Stimulated activated CD8-positive, alpha-beta memory T cell treated with anti-CD3 and anti-CD28 coated beads, Interleukin-12 subunit alpha, Interleukin-12 subunit beta, amount 100 ng/mL, for 24 hours (primary cell): ENCODE data around the gene ERCC2.
A peak's percentile ranks its signal among the peaks of the same experiment; 100 is the strongest.
"Not testable (repeated sequence)": the region's sequence is repeated elsewhere in the genome, so short reads cannot be mapped to it uniquely, and the experiment has no call there.

Experiments
- DNase-seq: peaks from one replicate; pipeline ENCODE4 v3.0.0-alpha.2; 2020; ENCODE audit errors: extremely low read depth

Gene ERCC2

GRCh38 chr19:45370410-45371204 lies at the start of gene ERCC2:
Gene ERCC2 (minus strand): TSS chr19:45370573. CDS start chr19:45370540, 33 bp downstream.
- DNase-seq = peak; percentile 97

GRCh38 chr19:45419895-45420294 lies 49.5 kb upstream of the ERCC2 start:
- DNase-seq = no peak

- DNase-seq = no peak
Measured at GRCh38 chr19:45419396-45419795, 49.0 kb upstream of the ERCC2 start.

GRCh38 chr19:45418802-45419201 lies 48.4 kb upstream of the ERCC2 start:
- DNase-seq = no peak

- DNase-seq = no peak
Measured at GRCh38 chr19:45417151-45417550, 46.8 kb upstream of the ERCC2 start.

- no peak for DNase-seq
Measured at GRCh38 chr19:45414468-45414867, 44.1 kb upstream of the ERCC2 start.

GRCh38 chr19:45413497-45413896 lies 43.1 kb upstream of the ERCC2 start:
- no peak for DNase-seq

GRCh38 chr19:45410330-45410729 lies 40.0 kb upstream of the ERCC2 start:
- not testable (repeated sequence) for DNase-seq

GRCh38 chr19:45409557-45409920 lies 39.2 kb upstream of the ERCC2 start:
- no peak for DNase-seq

- DNase-seq = no peak
Measured at GRCh38 chr19:45408830-45409556, 38.6 kb upstream of the ERCC2 start.

- no peak for DNase-seq
Measured at GRCh38 chr19:45408121-45408520, 37.7 kb upstream of the ERCC2 start.

- DNase-seq = not testable (repeated sequence)
Measured at GRCh38 chr19:45407585-45407984, 37.2 kb upstream of the ERCC2 start.

GRCh38 chr19:45407091-45407375 lies 36.7 kb upstream of the ERCC2 start:
- no peak for DNase-seq

- DNase-seq = peak; percentile 63
Measured at GRCh38 chr19:45406226-45407090, 36.1 kb upstream of the ERCC2 start, which contains the start of gene POLR1G. Gene POLR1G (plus strand): TSS chr19:45406644. CDS start chr19:45406697, 53 bp downstream.

- peak; percentile 64 for DNase-seq
Measured at GRCh38 chr19:45405435-45406225, 35.3 kb upstream of the ERCC2 start.

- DNase-seq = no peak
Measured at GRCh38 chr19:45404557-45405434, 34.4 kb upstream of the ERCC2 start, which contains the start of gene PPP1R13L. Gene PPP1R13L (minus strand): TSS chr19:45405069. CDS start chr19:45398318, 6,751 bp downstream.

- DNase-seq = no peak
Measured at GRCh38 chr19:45403781-45404556, 33.6 kb upstream of the ERCC2 start.

- DNase-seq = no peak
Measured at GRCh38 chr19:45403272-45403671, 32.9 kb upstream of the ERCC2 start.

GRCh38 chr19:45402298-45403061 lies 32.1 kb upstream of the ERCC2 start:
- DNase-seq = no peak
